ENCODE results near the gene NSUN7. TPM values are rescaled to one million over a fixed set of nuclear protein-coding genes. Genes with fewer than 3 reads are reported as not detected.
A peak's percentile ranks its signal among the peaks of the same experiment; 100 is the strongest.

The NSUN7 gene
- total RNA-seq, 1 donor from 2014 or later = 0.23 TPM

GRCh38 chr4:40722576-40723161 lies 27.1 kb upstream of the NSUN7 start:
- peaks cover 6% of the 10 kb centered on the region for H3K9me3 Mint-ChIP-seq
- H3K27me3 Mint-ChIP-seq (ENCODE audit: insufficient read depth) = peaks cover 2% of the 10 kb centered on the region

GRCh38 chr4:40723728-40724127 lies 26.0 kb upstream of the NSUN7 start:
- peaks cover 26% of the 10 kb centered on the region for H3K4me1 Mint-ChIP-seq (ENCODE audit: low read depth)
- no peak overlapping the region for H3K4me3 Mint-ChIP-seq
- peaks cover 9% of the 10 kb centered on the region for H3K36me3 Mint-ChIP-seq (ENCODE audit: low read depth)
- peaks cover 7% of the 10 kb centered on the region for H3K9me3 Mint-ChIP-seq
- DNase-seq (ENCODE audit: low spot score) = no peak
- H3K27me3 Mint-ChIP-seq (ENCODE audit: insufficient read depth) = peaks cover 5% of the 10 kb centered on the region
- intact Hi-C loops (cut with micrococcal nuclease) = loop anchor here (2.0 to 10.0 kb wide), 5 partner anchors 39 to 569 kb away; no protein-coding TSS in a partner anchor
- H3K27ac Mint-ChIP-seq = peak overlapping the region; percentile 69

More at GRCh38 chr4:40722576-40723161, 27.1 kb upstream of the NSUN7 start:
- no peak overlapping the region for H3K27ac Mint-ChIP-seq
- intact Hi-C loops (cut with micrococcal nuclease) = loop anchor here (1.0 to 10.0 kb wide), 8 partner anchors 34 to 667 kb away; no protein-coding TSS in a partner anchor
- H3K4me1 Mint-ChIP-seq (ENCODE audit: low read depth) = peaks cover 34% of the 10 kb centered on the region
- peaks cover 6% of the 10 kb centered on the region for H3K36me3 Mint-ChIP-seq (ENCODE audit: low read depth)
- H3K4me3 Mint-ChIP-seq = no peak overlapping the region
- peak; percentile 25 for DNase-seq (ENCODE audit: low spot score)

GRCh38 chr4:40728333-40728732 lies 21.4 kb upstream of the NSUN7 start:
- H3K27me3 Mint-ChIP-seq (ENCODE audit: insufficient read depth) = peaks cover 5% of the 10 kb centered on the region
- DNase-seq (ENCODE audit: low spot score) = no peak
- H3K4me3 Mint-ChIP-seq = no peak overlapping the region
- intact Hi-C loops (cut with micrococcal nuclease) = loop anchor here (10.0 kb wide), 1 partner anchor 574 kb away; no protein-coding TSS in a partner anchor
- H3K36me3 Mint-ChIP-seq (ENCODE audit: low read depth) = peaks cover 9% of the 10 kb centered on the region
- H3K9me3 Mint-ChIP-seq = peaks cover 7% of the 10 kb centered on the region
- H3K27ac Mint-ChIP-seq = no peak overlapping the region
- H3K4me1 Mint-ChIP-seq (ENCODE audit: low read depth) = peaks cover 33% of the 10 kb centered on the region

- intact Hi-C loops (cut with micrococcal nuclease) = loop anchor here (10.0 kb wide), 1 partner anchor 575 kb away; no protein-coding TSS in a partner anchor
- no peak for DNase-seq (ENCODE audit: low spot score)
- peaks cover 5% of the 10 kb centered on the region for H3K27me3 Mint-ChIP-seq (ENCODE audit: insufficient read depth)
Observed at GRCh38 chr4:40729555-40729954, 20.2 kb upstream of the NSUN7 start.

GRCh38 chr4:40730091-40730679 lies 19.6 kb upstream of the NSUN7 start:
- peaks cover 5% of the 10 kb centered on the region for H3K27me3 Mint-ChIP-seq (ENCODE audit: insufficient read depth)

More at GRCh38 chr4:40729555-40729954, 20.2 kb upstream of the NSUN7 start:
- H3K4me3 Mint-ChIP-seq = no peak overlapping the region
- H3K36me3 Mint-ChIP-seq (ENCODE audit: low read depth) = peaks cover 9% of the 10 kb centered on the region
- H3K9me3 Mint-ChIP-seq = peaks cover 7% of the 10 kb centered on the region
- H3K4me1 Mint-ChIP-seq (ENCODE audit: low read depth) = peaks cover 42% of the 10 kb centered on the region
- no peak overlapping the region for H3K27ac Mint-ChIP-seq

GRCh38 chr4:40731361-40731760 lies 18.4 kb upstream of the NSUN7 start:
- peak overlapping the region; percentile 48 for H3K4me3 Mint-ChIP-seq
- peak overlapping the region; percentile 59 for H3K27ac Mint-ChIP-seq
- intact Hi-C loops (cut with micrococcal nuclease) = loop anchor here (10.0 kb wide), 1 partner anchor 1267 kb away; no protein-coding TSS in a partner anchor

More at GRCh38 chr4:40730091-40730679, 19.6 kb upstream of the NSUN7 start:
- Mint-ChIP-seq H3K4me1 (ENCODE audit: low read depth) (peaks cover 37% of the 10 kb centered on the region), H3K4me3 (no peak overlapping the region), H3K27ac (no peak overlapping the region), H3K36me3 (ENCODE audit: low read depth) (peaks cover 9% of the 10 kb centered on the region), H3K9me3 (peaks cover 4% of the 10 kb centered on the region)
- intact Hi-C loops (cut with micrococcal nuclease) = loop anchor here (10.0 kb wide), 1 partner anchor 1265 kb away; no protein-coding TSS in a partner anchor
- no peak for DNase-seq (ENCODE audit: low spot score)

GRCh38 chr4:40731792-40732245 lies 17.9 kb upstream of the NSUN7 start:
- H3K4me1 Mint-ChIP-seq (ENCODE audit: low read depth) = peaks cover 37% of the 10 kb centered on the region
- intact Hi-C loops (cut with micrococcal nuclease) = loop anchor here (10.0 kb wide), 1 partner anchor 1267 kb away; no protein-coding TSS in a partner anchor
- H3K36me3 Mint-ChIP-seq (ENCODE audit: low read depth) = peaks cover 5% of the 10 kb centered on the region
- peaks cover 4% of the 10 kb centered on the region for H3K9me3 Mint-ChIP-seq
- peak overlapping the region; percentile 59 for H3K27ac Mint-ChIP-seq
- DNase-seq (ENCODE audit: low spot score) = peak; percentile 9
- peaks cover 6% of the 10 kb centered on the region for H3K27me3 Mint-ChIP-seq (ENCODE audit: insufficient read depth)
- peak overlapping the region; percentile 48 for H3K4me3 Mint-ChIP-seq

More at GRCh38 chr4:40731361-40731760, 18.4 kb upstream of the NSUN7 start:
- Mint-ChIP-seq H3K9me3 (peaks cover 4% of the 10 kb centered on the region), H3K27me3 (ENCODE audit: insufficient read depth) (peaks cover 6% of the 10 kb centered on the region), H3K4me1 (ENCODE audit: low read depth) (peaks cover 37% of the 10 kb centered on the region), H3K36me3 (ENCODE audit: low read depth) (peaks cover 9% of the 10 kb centered on the region)
- DNase-seq (ENCODE audit: low spot score) = no peak

GRCh38 chr4:40733752-40734151 lies 16.0 kb upstream of the NSUN7 start:
- Mint-ChIP-seq H3K4me3 (no peak overlapping the region), H3K4me1 (ENCODE audit: low read depth) (peaks cover 37% of the 10 kb centered on the region), H3K27ac (no peak overlapping the region), H3K9me3 (no peaks in the 10 kb centered on the region), H3K36me3 (ENCODE audit: low read depth) (no peaks in the 10 kb centered on the region), H3K27me3 (ENCODE audit: insufficient read depth) (peaks cover 8% of the 10 kb centered on the region)
- no peak for DNase-seq (ENCODE audit: low spot score)
- intact Hi-C loops (cut with micrococcal nuclease) = loop anchor here (10.0 kb wide), 1 partner anchor 1269 kb away; no protein-coding TSS in a partner anchor

- peaks cover 37% of the 10 kb centered on the region for H3K4me1 Mint-ChIP-seq (ENCODE audit: low read depth)
- H3K27ac Mint-ChIP-seq = no peak overlapping the region
- no peak overlapping the region for H3K4me3 Mint-ChIP-seq
- intact Hi-C loops (cut with micrococcal nuclease) = loop anchor here (10.0 kb wide), 1 partner anchor 1270 kb away; no protein-coding TSS in a partner anchor
- DNase-seq (ENCODE audit: low spot score) = no peak
- no peaks in the 10 kb centered on the region for H3K36me3 Mint-ChIP-seq (ENCODE audit: low read depth)
- H3K27me3 Mint-ChIP-seq (ENCODE audit: insufficient read depth) = peaks cover 8% of the 10 kb centered on the region
- no peaks in the 10 kb centered on the region for H3K9me3 Mint-ChIP-seq
Observed at GRCh38 chr4:40734497-40734896, 15.3 kb upstream of the NSUN7 start.

- no peak for DNase-seq (ENCODE audit: low spot score)
- H3K9me3 Mint-ChIP-seq = no peaks in the 10 kb centered on the region
- no peak overlapping the region for H3K27ac Mint-ChIP-seq
- H3K36me3 Mint-ChIP-seq (ENCODE audit: low read depth) = no peaks in the 10 kb centered on the region
- intact Hi-C loops (cut with micrococcal nuclease) = loop anchor here (1.0 to 10.0 kb wide), 4 partner anchors 106 to 1272 kb away; no protein-coding TSS in a partner anchor
- no peak overlapping the region for H3K4me3 Mint-ChIP-seq
- peaks cover 22% of the 10 kb centered on the region for H3K4me1 Mint-ChIP-seq (ENCODE audit: low read depth)
- H3K27me3 Mint-ChIP-seq (ENCODE audit: insufficient read depth) = peaks cover 10% of the 10 kb centered on the region
Observed at GRCh38 chr4:40736910-40737309, 12.8 kb upstream of the NSUN7 start.

GRCh38 chr4:40737879-40738278 lies 11.9 kb upstream of the NSUN7 start:
- no peaks in the 10 kb centered on the region for H3K9me3 Mint-ChIP-seq
- no peak overlapping the region for H3K27ac Mint-ChIP-seq
- H3K36me3 Mint-ChIP-seq (ENCODE audit: low read depth) = no peaks in the 10 kb centered on the region
- H3K27me3 Mint-ChIP-seq (ENCODE audit: insufficient read depth) = peaks cover 10% of the 10 kb centered on the region
- peaks cover 12% of the 10 kb centered on the region for H3K4me1 Mint-ChIP-seq (ENCODE audit: low read depth)
- no peak for DNase-seq (ENCODE audit: low spot score)
- no peak overlapping the region for H3K4me3 Mint-ChIP-seq
- intact Hi-C loops (cut with micrococcal nuclease) = loop anchor here (1.0 to 10.0 kb wide), 4 partner anchors 105 to 1273 kb away; no protein-coding TSS in a partner anchor

GRCh38 chr4:40739347-40739746 lies 10.4 kb upstream of the NSUN7 start:
- H3K27me3 Mint-ChIP-seq (ENCODE audit: insufficient read depth) = peaks cover 12% of the 10 kb centered on the region
- H3K9me3 Mint-ChIP-seq = no peaks in the 10 kb centered on the region
- DNase-seq (ENCODE audit: low spot score) = no peak
- intact Hi-C loops (cut with micrococcal nuclease) = loop anchor here (10.0 kb wide), 1 partner anchor 1275 kb away; no protein-coding TSS in a partner anchor
- no peak overlapping the region for H3K27ac Mint-ChIP-seq
- H3K36me3 Mint-ChIP-seq (ENCODE audit: low read depth) = no peaks in the 10 kb centered on the region
- no peak overlapping the region for H3K4me3 Mint-ChIP-seq
- no peaks in the 10 kb centered on the region for H3K4me1 Mint-ChIP-seq (ENCODE audit: low read depth)

GRCh38 chr4:40744218-40744617 lies 5.5 kb upstream of the NSUN7 start:
- no peak for DNase-seq (ENCODE audit: low spot score)
- no peak overlapping the region for H3K4me3 Mint-ChIP-seq
- H3K27me3 Mint-ChIP-seq (ENCODE audit: insufficient read depth) = peaks cover 15% of the 10 kb centered on the region
- no peaks in the 10 kb centered on the region for H3K4me1 Mint-ChIP-seq (ENCODE audit: low read depth)
- no peaks in the 10 kb centered on the region for H3K9me3 Mint-ChIP-seq
- intact Hi-C loops (cut with micrococcal nuclease) = no loop called here
- peaks cover 1% of the 10 kb centered on the region for H3K36me3 Mint-ChIP-seq (ENCODE audit: low read depth)
- H3K27ac Mint-ChIP-seq = no peak overlapping the region
